B cell (primary cell): Measurements from ENCODE around the gene ACSL1. TPM values are rescaled to one million over a fixed set of nuclear protein-coding genes. Genes with fewer than 3 reads are reported as not detected.

Experiments used
- ATAC-seq: fragments of 200-7000 bp; cut with Tn5 transposase; one replicate; pipeline ENCODE4 v1.10.0; 2021; ENCODE audit warnings: low read depth, mild to moderate bottlenecking, moderate number of reproducible peaks, moderate library complexity
- CTCF ChIA-PET: fragments of 350-600 bp; sonication (Branson Sonifier 250); formaldehyde crosslinking; loops from one replicate; lab custom pipeline; 2021; ENCODE audit warnings: antibody characterized with exemption, inconsistent platforms; lab: Charles Lee
- POLR2A ChIA-PET: fragments of 350-600 bp; sonication (Branson Sonifier 250); formaldehyde crosslinking; loops from one replicate; lab custom pipeline; 2021; ENCODE audit warnings: antibody characterized with exemption; lab: Charles Lee
- DNase-seq: peaks from one replicate; pipeline ENCODE4 v3.0.0; 2013
- H2AFZ ChIP-seq: 2 replicates; pipeline ENCODE4 v1.6.1; 2012; ENCODE audit warnings: mild to moderate bottlenecking, low read depth, low read length; ENCODE audit not compliant: insufficient read depth, poor library complexity, severe bottlenecking
- H3K27ac ChIP-seq, 2 donors: 1 replicate in 1 of 2; 2 replicates in 1 of 2; pipeline ENCODE4 v1.5.1; 2012 to 2013; ENCODE audit warnings: low read length in 2 of 2, mild to moderate bottlenecking in 2 of 2, moderate library complexity in 1 of 2
- H3K27me3 ChIP-seq, 4 experiments: fragments of 200-600 bp in 1 of 4; sonication (generic) in 1 of 4; replicated peaks in 1 of 4; 1 replicate in 2 of 4; 2 replicates in 2 of 4; pipeline versions ENCODE4 v1.6.1 to v1.7.0; 2013 to 2016; ENCODE audit warnings: low read length in 3 of 4, mild to moderate bottlenecking in 2 of 4, mixed read lengths in 1 of 4, moderate library complexity in 1 of 4; ENCODE audit not compliant: insufficient read depth in 4 of 4, control insufficient read depth in 3 of 4; ENCODE audit errors: control extremely low read depth in 1 of 4
- H3K36me3 ChIP-seq, 2 experiments: replicated peaks in 1 of 2; 1 replicate in 1 of 2; 2 replicates in 1 of 2; pipeline versions ENCODE4 v1.6.1 to v1.7.1; 2013; ENCODE audit warnings: low read length in 1 of 2; ENCODE audit not compliant: insufficient read depth in 2 of 2, control insufficient read depth in 1 of 2; ENCODE audit errors: control extremely low read depth in 1 of 2, extremely low read depth in 1 of 2
- H3K4me1 ChIP-seq, 2 donors: fragments of 200-600 bp in 1 of 2; sonication (generic) in 1 of 2; 1 replicate in 1 of 2; 2 replicates in 1 of 2; pipeline versions ENCODE4 v1.5.1 to v1.6.1; 2013 to 2017; ENCODE audit warnings: low read length in 2 of 2; ENCODE audit not compliant: control insufficient read depth in 2 of 2, insufficient read depth in 2 of 2
- H3K4me2 ChIP-seq: replicated peaks from 2 replicates; pipeline ENCODE3; 2012; ENCODE audit warnings: mild to moderate bottlenecking, low read depth, low read length; ENCODE audit not compliant: poor library complexity, severe bottlenecking
- H3K4me3 ChIP-seq, 5 experiments: fragments of 200-600 bp in 1 of 5; sonication (generic) in 1 of 5; 1 replicate in 3 of 5; 2 replicates in 2 of 5; pipeline versions ENCODE4 v1.5.1 to v1.7.0; 2011 to 2016; ENCODE audit warnings: low read length in 4 of 5, mild to moderate bottlenecking in 4 of 5, low read depth in 2 of 5, control low read depth in 1 of 5, moderate library complexity in 1 of 5; ENCODE audit not compliant: insufficient read depth in 1 of 5; ENCODE audit errors: control extremely low read depth in 1 of 5, extremely low read depth in 1 of 5
- H3K79me2 ChIP-seq: fragments of 200-600 bp; sonication (generic); one replicate; pipeline ENCODE4 v1.6.0; 2016; ENCODE audit warnings: low read length; ENCODE audit not compliant: control insufficient read depth, insufficient read depth
- H3K9ac ChIP-seq: fragments of 200-600 bp; sonication (generic); 2 replicates; pipeline ENCODE4 v1.6.1; 2017; ENCODE audit warnings: mild to moderate bottlenecking, low read length, moderate library complexity
- H3K9me3 ChIP-seq, 3 donors: one replicate each; pipeline versions ENCODE4 v1.6.1 to v1.7.1; 2013; ENCODE audit warnings: low read length in 2 of 3; ENCODE audit not compliant: control insufficient read depth in 2 of 3, insufficient read depth in 1 of 3; ENCODE audit errors: control extremely low read depth in 1 of 3
- H4K20me1 ChIP-seq: 2 replicates; pipeline ENCODE4 v1.6.0; 2012; ENCODE audit warnings: mild to moderate bottlenecking, low read length; ENCODE audit not compliant: insufficient read depth, control insufficient read depth, poor library complexity, severe bottlenecking
- H3K27ac Mint-ChIP-seq: one replicate; pipeline ENCODE4 v1.8.0; 2021; ENCODE audit warnings: mixed read lengths
- H3K27me3 Mint-ChIP-seq: one replicate; pipeline ENCODE4 v1.8.0; 2021; ENCODE audit warnings: mixed read lengths
- H3K4me1 Mint-ChIP-seq: one replicate; pipeline ENCODE4 v1.8.0; 2021; ENCODE audit warnings: mixed read lengths
- H3K4me3 Mint-ChIP-seq: one replicate; pipeline ENCODE4 v1.8.0; 2021; ENCODE audit warnings: mixed read lengths
- H3K9me3 Mint-ChIP-seq: one replicate; pipeline ENCODE4 v1.8.0; 2022; ENCODE audit warnings: mixed read lengths; ENCODE audit not compliant: insufficient read depth
- EZH2 ChIP-seq: IDR thresholded peaks from 2 replicates; pipeline ENCODE4 v1.6.1; 2012; ENCODE audit warnings: borderline replicate concordance, low read depth, mild to moderate bottlenecking, moderate library complexity, low read length; ENCODE audit not compliant: insufficient read depth, poor library complexity, severe bottlenecking
- WGBS: methylation state at CpG from one replicate; pipeline ENCODE4 v1.1.5; 2013; ENCODE audit warnings: missing lambda C conversion rate; ENCODE audit not compliant: insufficient coverage; 5-methylcytosine and 5-hydroxymethylcytosine counted together
- intact Hi-C: fragments of 100-400 bp; cut with micrococcal nuclease; formaldehyde crosslinking; loops from one replicate; pipeline ENCODE4 v1.10.0; 2022
- polyA plus RNA-seq: library from polyadenylated mRNA; depleted of rRNA; stranded (reverse); fragments of >200 nt; gene quantifications from 2 replicates; pipeline ENCODE4 v1.2.3, GENCODE V29; 2012
- total RNA-seq, 2 donors: library from RNA; stranded (reverse); fragments of 120-200 nt in 1 of 2; gene quantifications; 1 replicate in 1 of 2; 2 replicates in 1 of 2; pipeline versions ENCODE4 v1.2.3 to v1.2.4, GENCODE V29; 2013 to 2022
- TF ChIP-seq, protein P1 (sequence below): fragments of 200-600 bp; IDR thresholded peaks from one replicate; pipeline ENCODE4 v1.8.0; 2022; ENCODE audit warnings: antibody characterized with exemption, mild to moderate bottlenecking

The ACSL1 gene
- total and polyA plus RNA-seq, 2 donors (not counting 1 experiment from before 2014, with no cell fraction given) = 6.6 to 31.8 TPM

GRCh38 chr4:184850431-184851199 lies 24.8 kb upstream of the ACSL1 start:
- intact Hi-C loops = loop anchor here (2.0 to 10.0 kb wide), 3 partner anchors 24 to 54 kb away; no protein-coding TSS in a partner anchor
- Histone ChIP-seq H3K27ac (peak overlapping the region; percentile 2 to 8), H3K4me1 (peaks cover 29 to 47% of the 10 kb centered on the region in 2 donors), H3K9ac (peak overlapping the region; percentile 8), H3K4me2 (peak overlapping the region; percentile 39), H2AFZ (peak overlapping the region; percentile 7), H3K9me3 (no peaks in the 10 kb centered on the region), H3K27me3 (no peaks in the 10 kb centered on the region), H3K79me2 (no peaks in the 10 kb centered on the region), H3K4me3 (peak overlapping the region in 1 of 5 experiments; percentile 1), H3K36me3 (no peaks in the 10 kb centered on the region), H4K20me1 (no peaks in the 10 kb centered on the region)
- peaks cover 32% of the 10 kb centered on the region for H3K4me1 Mint-ChIP-seq
- POLR2A ChIA-PET = interaction anchor here (0.8 kb wide), 1 partner anchor 24 kb away, joined by 3 read pairs; no protein-coding TSS in a partner anchor
- H3K9me3 Mint-ChIP-seq = no peaks in the 10 kb centered on the region
- DNase-seq (peak; percentile 34), ATAC-seq (peak; percentile 3)
- TF ChIP-seq, protein P1, sequence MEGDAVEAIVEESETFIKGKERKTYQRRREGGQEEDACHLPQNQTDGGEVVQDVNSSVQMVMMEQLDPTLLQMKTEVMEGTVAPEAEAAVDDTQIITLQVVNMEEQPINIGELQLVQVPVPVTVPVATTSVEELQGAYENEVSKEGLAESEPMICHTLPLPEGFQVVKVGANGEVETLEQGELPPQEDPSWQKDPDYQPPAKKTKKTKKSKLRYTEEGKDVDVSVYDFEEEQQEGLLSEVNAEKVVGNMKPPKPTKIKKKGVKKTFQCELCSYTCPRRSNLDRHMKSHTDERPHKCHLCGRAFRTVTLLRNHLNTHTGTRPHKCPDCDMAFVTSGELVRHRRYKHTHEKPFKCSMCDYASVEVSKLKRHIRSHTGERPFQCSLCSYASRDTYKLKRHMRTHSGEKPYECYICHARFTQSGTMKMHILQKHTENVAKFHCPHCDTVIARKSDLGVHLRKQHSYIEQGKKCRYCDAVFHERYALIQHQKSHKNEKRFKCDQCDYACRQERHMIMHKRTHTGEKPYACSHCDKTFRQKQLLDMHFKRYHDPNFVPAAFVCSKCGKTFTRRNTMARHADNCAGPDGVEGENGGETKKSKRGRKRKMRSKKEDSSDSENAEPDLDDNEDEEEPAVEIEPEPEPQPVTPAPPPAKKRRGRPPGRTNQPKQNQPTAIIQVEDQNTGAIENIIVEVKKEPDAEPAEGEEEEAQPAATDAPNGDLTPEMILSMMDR = no peak
- no peak overlapping the region for H3K27ac Mint-ChIP-seq
- H3K27me3 Mint-ChIP-seq = no peaks in the 10 kb centered on the region
- CTCF ChIA-PET = interaction anchor here (1.2 kb wide), 1 partner anchor 105 kb away, joined by 4 read pairs; no protein-coding TSS in a partner anchor
- 82% methylated on average over 6 of the region's 10 CpGs for WGBS
- no peak overlapping the region for H3K4me3 Mint-ChIP-seq

DNA sequence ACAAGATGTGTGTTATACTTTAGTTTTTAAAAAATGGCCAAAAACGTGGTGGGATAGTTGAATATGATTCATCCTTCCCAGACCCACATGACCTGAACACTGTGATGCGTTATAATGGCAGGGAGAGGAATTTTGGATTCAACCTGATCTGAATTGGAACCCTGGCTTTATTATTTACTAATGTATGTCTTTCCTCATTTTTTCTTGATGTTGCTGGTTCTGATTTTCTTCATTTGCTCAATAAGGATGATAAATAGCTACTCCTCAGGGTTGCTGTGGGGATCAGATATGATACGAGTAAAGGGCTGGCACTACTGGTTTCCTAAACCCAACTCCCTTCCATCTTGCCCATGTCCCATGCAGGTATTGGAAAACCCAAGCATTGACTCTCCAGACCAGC lies 24.2 kb upstream of the ACSL1 start:
- no peaks in the 10 kb centered on the region for H3K27me3 Mint-ChIP-seq
- no peak overlapping the region for H3K9ac ChIP-seq
- intact Hi-C loops = loop anchor here (2.0 to 10.0 kb wide), 3 partner anchors 23 to 55 kb away; no protein-coding TSS in a partner anchor
- no peaks in the 10 kb centered on the region for H3K9me3 Mint-ChIP-seq
- TF ChIP-seq, protein P1 = no peak
- TF ChIP-seq EZH2 = no peak
- no peak for DNase-seq
- H3K36me3 ChIP-seq = no peaks in the 10 kb centered on the region
- ChIA-PET CTCF (interaction anchor here (1.2 kb wide), 1 partner anchor 104 kb away, joined by 4 read pairs; no protein-coding TSS in a partner anchor), POLR2A (no interaction called here)
- no peaks in the 10 kb centered on the region for H4K20me1 ChIP-seq
- no peak overlapping the region for H3K27ac Mint-ChIP-seq
- peak overlapping the region; percentile 7 for H2AFZ ChIP-seq
- no peaks in the 10 kb centered on the region for H3K79me2 ChIP-seq
- no peaks in the 10 kb centered on the region for H3K27me3 ChIP-seq
- ATAC-seq = no peak
- H3K27ac ChIP-seq = no peak overlapping the region
- no CpG with 5 or more reads among the region's 3 CpGs for WGBS
- H3K4me3 ChIP-seq = no peak overlapping the region
- H3K4me2 ChIP-seq = no peak overlapping the region
- peaks cover 23 to 41% of the 10 kb centered on the region in 2 donors for H3K4me1 ChIP-seq
- H3K4me3 Mint-ChIP-seq = no peak overlapping the region
- H3K9me3 ChIP-seq = no peaks in the 10 kb centered on the region
- H3K4me1 Mint-ChIP-seq = peaks cover 26% of the 10 kb centered on the region
